Measurements from ENCODE around the gene GNAS-AS1.
"Not testable (repeated sequence)": the region's sequence is repeated elsewhere in the genome, so short reads cannot be mapped to it uniquely, and the experiment has no call there.

GNAS-AS1 gene

GRCh38 chr20:58833921-58834320, 16.8 kb downstream of the GNAS-AS1 start:
- no peak for DNase-seq

DNA sequence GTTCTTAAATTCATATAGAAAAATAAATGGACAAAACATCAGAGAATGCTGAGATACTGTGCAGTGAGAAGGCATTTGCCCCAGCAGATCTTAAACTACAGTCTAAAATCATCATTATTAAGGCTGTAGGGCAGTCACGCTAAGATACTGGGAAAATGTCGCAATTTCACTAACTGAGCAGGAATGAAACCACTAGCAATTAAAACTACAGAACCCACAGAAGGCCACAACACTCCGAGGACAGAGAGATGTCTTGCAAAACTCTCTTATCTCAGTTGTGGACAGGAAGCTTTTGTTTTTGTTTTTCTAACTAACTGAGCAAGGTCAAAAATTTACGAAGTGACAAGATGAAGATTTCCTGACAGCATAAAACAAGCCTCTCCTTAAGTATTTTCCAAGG, 18.2 kb downstream of the GNAS-AS1 start:
- DNase-seq: peak; percentile 11

DNA sequence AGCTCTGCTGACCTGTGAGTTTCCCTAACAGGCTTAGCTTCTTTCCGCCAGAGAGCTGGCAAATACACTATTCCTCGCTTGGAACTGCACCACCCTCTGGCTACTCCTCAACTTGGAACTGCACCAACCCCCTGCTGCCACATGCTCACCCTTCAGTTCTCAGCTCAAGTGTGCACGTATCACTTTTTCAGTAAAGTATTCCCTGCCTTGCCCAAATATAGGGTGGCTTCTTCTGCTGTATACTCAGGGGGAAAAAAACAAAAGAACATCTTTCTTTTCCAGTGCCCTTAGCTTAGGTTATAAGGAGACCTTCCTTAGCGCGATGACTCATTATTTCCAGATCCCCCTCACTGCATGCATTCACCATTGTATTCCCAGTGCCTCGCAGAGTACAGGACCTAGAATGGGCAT, 21.2 kb downstream of the GNAS-AS1 start:
- no peak for DNase-seq

DNA sequence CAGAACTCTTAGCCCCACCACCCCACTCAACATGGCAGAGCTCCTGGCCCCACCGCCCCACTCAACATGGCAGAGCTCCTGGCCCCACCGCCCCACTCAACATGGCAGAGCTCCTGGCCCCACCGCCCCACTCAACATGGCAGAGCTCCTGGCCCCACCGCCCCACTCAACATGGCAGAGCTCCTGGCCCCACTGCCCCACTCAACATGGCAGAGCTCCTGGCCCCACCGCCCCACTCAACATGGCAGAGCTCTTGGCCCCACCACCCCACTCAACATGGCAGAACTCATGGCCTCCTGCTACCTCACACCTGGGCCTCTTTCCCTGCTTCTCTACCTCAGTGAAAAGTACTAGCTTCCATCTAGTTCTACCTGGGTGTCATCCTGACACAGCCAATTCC, 21.9 kb downstream of the GNAS-AS1 start:
- not testable (repeated sequence) for DNase-seq

GRCh38 chr20:58828136-58828535, 22.6 kb downstream of the GNAS-AS1 start:
- no peak for DNase-seq

DNA sequence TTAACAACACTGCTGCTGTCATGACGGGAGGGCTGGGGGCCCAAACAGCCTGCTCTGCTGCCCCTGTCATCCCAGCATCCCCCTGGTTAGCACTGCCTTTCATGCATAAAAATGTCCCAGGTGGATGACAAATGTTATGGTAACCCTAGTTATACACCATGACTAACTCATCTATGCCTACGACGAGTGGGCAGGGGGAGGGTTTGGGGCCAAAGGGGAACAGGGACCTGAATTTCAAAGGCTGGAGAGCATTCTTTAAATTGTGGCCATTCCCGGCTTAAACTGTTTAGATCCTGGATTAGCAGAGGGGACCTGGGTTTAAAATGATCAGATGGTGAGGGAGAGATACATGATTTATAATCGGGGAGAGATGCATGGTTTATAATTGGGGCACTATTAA, 24.4 kb downstream of the GNAS-AS1 start:
- DNase-seq: no peak

DNA sequence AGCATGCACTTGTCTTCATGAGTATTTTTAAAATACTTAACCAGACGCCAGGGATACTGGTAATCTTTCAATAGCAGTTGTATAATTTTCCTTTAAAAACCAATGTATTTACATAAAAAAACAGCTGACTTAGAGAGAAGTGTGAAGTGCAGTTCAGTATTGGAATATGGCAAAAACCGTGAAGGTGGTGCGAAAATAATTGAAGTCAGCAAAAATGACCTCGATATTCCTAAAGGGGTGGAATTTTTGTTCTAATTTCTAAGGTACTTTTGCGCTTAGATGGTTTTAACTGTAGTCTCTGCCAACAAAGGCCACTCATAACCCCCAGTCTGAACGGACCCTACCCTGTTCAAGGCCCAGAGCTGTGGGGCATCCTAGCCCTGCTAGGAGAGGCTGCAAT, 25.3 kb downstream of the GNAS-AS1 start:
- DNase-seq: no peak

GRCh38 chr20:58824843-58825242, 25.9 kb downstream of the GNAS-AS1 start:
- no peak for DNase-seq

DNA sequence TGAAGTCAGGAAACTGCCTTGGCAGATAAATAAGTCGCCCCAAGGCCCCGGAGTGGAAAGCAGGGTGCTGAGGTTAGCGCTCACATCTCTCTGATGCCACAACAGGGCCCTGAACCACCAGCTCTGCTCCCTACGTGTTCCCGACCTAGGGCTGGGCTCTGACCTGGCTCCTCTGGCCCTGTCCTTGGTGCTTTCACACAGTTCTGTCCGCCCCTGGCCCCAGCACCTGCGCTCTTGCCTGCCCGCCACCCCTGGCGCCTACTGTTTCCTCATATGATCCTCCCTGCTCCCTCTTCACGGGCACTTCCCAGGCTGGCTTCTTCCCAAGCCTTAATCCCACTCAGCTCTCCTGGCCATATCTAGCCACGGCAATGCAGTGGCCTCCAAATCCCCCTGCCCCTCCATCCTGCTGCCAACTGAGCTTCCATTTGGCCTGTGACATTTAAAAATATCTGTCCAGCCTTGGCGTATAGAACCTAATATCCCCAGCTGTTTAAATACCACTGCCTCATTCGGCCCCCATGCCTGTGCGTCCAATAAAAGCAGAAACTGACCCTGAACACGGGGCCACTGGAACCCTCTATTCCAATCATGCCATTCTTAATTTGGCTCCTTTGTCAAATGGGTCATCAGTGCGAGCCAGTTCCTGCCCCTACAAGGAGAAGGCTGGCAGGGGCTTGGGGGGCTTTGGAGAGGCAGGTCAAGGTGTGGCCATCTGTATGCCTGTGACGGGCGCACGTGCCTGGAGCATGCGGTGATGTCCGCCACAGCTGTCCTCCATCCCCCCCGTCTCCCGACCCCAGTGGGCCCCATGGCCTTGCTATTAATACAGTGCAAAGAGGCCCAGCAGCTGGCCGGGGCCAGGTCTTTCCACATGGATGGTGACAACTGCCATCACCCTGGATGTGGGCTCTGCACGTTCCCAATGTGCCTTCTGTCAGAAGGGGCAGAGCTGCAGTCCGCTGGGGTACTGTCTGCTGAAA, 27.7 kb downstream of the GNAS-AS1 start:
- DNase-seq: no peak

- DNase-seq: no peak
These were observed 28.6 kb downstream of the GNAS-AS1 start for GRCh38 chr20:58822149-58822548.

DNA sequence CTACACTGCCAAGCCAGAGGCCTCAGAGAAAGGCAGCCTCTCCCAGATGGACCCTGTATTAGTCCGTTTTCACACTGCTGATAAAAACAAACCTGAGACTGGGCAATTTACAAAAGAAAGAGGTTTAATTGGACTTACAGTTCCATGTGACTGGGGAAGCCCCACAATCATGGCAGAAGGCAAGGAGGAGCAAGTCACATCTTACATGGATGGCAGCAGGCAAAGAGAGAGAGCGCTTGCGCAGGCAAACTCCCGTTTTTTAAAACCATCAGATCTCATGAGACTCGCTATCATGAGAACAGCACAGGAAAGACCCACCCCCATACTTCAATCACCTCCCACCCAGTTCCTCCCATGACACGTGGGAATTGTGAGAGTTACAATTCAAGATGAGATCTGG, 30.2 kb downstream of the GNAS-AS1 start:
- DNase-seq: not testable (repeated sequence)

DNA sequence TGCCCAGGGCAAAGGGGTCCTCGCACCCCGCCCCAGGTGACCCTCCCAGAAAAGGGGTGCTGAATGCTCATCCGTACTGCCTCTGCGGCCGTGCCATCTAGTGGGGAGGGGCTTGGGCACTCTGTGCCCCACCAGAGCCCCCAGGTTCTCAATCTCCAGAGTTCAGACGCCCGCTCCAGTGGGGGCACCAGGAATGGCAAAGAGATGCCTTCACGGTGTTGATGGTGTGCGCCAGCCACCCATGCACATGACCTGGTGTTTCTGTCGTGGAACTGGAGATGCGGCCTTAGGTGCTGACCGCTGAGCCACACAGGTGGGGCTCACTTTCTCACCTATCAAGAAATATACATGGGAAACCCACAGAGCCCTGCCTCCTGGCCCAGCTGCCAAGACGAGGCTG, 30.8 kb downstream of the GNAS-AS1 start:
- no peak for DNase-seq

- no peak for DNase-seq
These were observed 32.0 kb downstream of the GNAS-AS1 start for GRCh38 chr20:58818586-58819285.

GRCh38 chr20:58817748-58818147, 33.0 kb downstream of the GNAS-AS1 start:
- DNase-seq: no peak

DNA sequence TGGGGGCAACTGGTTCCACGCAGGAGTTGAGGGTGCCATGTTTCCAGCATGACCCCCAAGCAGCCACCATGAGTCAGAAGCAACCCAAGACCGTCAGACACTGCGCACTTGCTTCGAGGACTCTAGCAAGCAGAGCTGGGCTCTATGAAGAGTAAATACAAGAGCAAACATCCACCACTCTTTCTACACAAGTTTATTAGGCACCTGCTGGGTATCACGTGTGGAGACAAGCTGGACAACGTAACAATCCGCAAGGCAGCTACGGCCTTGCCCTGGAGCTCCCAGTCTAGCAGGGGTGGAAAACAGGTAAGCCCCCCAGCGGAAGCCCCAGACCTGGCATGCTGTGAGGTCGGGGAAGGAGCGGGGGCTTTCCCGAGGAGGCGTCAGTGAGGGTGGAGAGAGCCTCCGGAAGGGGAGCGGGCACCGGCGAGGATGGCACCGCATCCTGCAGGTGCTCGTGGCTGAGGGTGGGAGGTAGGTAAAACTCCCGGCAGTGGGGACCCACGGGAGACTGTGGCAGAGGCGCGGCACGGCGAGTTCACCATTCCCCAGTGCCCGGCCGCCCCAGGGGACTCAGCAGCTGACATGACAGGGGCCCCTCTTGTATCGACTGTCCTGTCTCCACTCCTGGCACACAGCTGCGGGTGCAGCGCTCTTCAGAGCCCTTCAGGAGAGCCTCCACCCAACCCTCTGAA, 33.6 kb downstream of the GNAS-AS1 start:
- DNase-seq: no peak

- no peak for DNase-seq
These were observed 34.7 kb downstream of the GNAS-AS1 start for GRCh38 chr20:58816051-58816450.

GRCh38 chr20:58815448-58815847, 35.3 kb downstream of the GNAS-AS1 start:
- DNase-seq: no peak

- DNase-seq: no peak
These were observed 37.3 kb downstream of the GNAS-AS1 start for GRCh38 chr20:58813369-58813768.

DNA sequence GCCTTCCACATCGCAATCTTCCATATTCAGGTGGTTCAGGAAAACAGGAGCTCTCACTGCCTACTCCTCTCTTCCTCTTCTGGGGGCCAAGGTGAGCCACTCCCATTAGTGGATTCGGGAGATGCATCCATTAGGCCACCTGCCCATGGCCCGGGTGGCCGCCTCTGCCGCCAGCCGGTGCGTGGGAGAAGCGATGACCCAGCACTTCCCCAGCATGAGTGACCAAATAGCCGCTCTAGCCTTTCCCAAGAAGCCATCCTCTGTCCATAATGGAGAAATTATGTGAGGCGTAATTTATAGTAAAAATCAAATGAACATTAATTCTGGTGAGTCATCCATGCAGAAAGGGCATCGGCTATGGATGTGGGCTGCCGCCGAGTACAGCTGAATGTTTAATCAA, 39.4 kb downstream of the GNAS-AS1 start:
- no peak for DNase-seq

DNA sequence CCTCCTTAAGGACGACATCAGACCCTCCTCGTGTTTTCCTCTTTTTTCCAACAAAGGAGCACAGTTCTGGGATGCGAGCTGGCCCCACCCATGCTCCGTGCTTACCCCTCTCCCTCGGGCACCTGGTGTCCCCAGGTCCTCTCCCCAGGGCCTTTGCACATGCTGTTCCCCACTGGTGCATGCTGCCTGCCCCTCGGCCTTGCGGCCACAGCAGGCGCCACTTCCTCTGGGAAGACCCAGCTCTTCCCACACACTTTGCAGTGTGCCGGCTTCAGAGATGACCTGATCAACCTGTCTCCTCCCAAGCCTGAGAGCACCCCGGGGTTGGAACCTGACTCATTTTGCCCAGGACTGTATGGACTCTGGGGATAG, 39.8 kb downstream of the GNAS-AS1 start:
- DNase-seq: no peak

- DNase-seq: no peak
These were observed 40.4 kb downstream of the GNAS-AS1 start for GRCh38 chr20:58810116-58810878.

- DNase-seq: no peak
These were observed 42.2 kb downstream of the GNAS-AS1 start for GRCh38 chr20:58808271-58809046.

Measured in suppressor macrophage treated with lipopolysaccharide for 4 hours (primary cell).